GM21576 (cell line): ENCODE measurements around the gene SYPL1.

Source experiments
- ATAC-seq: cut with Tn5 transposase; IDR thresholded peaks from one replicate; pipeline ENCODE4 v1.9.1; 2021; ENCODE audit warnings: mild to moderate bottlenecking, moderate library complexity; ENCODE audit not compliant: unreplicated experiment

The SYPL1 gene

DNA sequence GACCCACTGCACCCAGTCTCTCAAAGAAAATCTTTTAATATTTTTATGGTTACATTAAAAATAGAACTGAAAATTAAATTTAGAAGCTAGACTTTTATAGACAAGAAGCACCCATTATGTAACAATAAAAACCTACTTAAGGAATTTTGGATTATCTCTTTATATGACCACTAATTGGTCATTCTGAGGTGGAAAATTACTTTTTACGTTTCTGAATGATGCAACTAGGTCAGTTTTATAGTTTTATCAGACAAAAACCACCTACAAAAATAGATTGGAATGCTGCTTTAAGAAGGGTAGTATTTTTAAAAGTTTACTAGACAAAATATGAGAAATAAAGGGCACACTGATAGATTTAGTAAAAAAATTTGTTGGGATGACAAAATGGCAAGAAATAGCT, 16.5 kb downstream of the SYPL1 start:
- ATAC-seq: no peak

GRCh38 chr7:106094780-106095179, 17.3 kb downstream of the SYPL1 start:
- ATAC-seq: no peak

GRCh38 chr7:106092204-106092603, 19.9 kb downstream of the SYPL1 start:
- ATAC-seq: no peak

DNA sequence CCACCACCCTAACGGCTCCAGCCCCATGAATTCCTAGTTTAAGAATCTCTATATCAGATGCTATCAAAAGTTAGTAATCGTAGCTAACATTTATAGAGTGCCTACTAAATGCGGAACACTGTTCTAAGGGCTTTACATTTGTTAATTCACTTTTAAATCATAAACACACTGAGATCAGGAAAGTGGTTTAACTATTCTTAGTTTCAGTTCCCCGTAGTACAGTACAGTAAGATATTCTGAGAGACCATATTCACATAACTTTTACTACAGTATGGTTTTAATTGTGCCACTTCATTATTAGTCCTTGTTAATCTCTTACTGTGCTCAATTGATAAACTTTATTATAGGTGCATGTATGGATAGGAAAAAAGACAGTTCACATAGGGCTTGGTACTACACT, 22.5 kb downstream of the SYPL1 start:
- ATAC-seq: peak; percentile 85

GRCh38 chr7:106088014-106088413, 24.1 kb downstream of the SYPL1 start:
- no peak for ATAC-seq

GRCh38 chr7:106086062-106086461, 26.1 kb downstream of the SYPL1 start:
- no peak for ATAC-seq

GRCh38 chr7:106085015-106085414, 27.1 kb downstream of the SYPL1 start:
- ATAC-seq: no peak

GRCh38 chr7:106083717-106084116, 28.4 kb downstream of the SYPL1 start:
- ATAC-seq: no peak

DNA sequence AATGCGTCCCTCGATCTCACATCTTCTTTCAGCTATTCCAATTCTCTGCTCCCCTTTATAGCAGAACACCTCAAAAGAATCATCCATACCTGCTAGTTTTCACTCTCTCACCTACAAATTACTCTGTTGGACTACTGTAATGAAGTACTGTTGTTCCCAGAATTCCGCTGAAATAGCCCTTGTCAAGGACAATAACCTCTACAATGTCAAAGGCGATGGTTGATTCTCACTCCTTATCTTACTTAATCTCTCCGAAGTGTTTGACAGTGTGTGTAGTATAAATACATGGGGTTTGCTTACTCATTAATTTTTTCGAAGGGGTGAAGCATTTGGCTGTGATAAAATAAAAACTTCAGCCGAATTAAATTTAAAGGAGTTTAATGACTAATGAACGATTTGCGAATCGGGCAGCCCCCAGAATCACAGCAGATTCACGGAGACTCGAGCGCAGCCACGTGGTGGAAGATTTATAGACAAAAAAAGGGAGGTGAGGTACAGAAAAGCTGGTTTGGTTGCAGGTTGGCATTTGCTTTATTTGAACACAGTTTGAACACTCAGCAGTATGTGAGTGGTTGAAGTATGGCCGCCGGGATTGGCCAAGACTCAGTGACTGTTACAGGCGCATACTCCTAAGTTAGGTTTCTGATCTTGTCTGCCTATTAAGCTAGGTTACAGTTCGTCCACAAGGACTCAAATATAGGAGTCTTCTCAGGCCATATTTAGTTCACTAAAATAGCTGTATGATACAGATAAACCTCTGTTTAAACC, 29.8 kb downstream of the SYPL1 start:
- no peak for ATAC-seq

DNA sequence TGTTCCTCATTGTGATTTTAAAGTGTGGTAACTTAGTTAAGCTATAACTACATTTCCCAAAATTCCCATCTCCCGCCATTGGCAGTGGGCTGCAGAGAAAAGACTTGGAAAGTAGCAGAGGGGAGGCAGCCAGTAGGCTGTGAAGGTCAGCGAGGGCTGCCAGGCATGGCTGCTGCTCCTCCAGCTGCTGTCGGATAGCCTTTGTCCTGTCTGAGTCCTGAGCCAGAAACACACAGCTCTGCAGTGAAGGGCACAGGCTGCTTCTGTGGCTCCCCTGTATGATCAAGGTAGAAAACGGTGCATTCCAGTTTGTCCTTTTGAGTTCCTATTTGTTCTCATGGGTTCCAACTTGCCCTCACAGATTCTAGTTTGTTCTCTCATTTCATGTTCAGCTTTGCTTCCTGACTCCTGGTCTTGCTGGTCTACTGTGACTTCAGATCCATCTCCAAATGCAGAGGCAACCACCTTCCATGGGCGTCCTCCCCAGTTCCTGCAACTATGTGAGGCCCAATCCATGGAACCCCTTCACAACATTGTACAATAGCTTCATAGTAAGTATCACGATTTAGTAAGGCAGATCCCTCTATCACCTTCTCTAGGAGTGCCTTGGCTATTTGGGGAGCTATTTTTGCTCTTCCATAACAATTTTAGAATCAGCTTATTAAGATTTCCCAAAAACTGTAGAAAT, 31.7 kb downstream of the SYPL1 start:
- ATAC-seq: no peak

- no peak for ATAC-seq
Measured at GRCh38 chr7:106076537-106076936, 35.6 kb downstream of the SYPL1 start.

GRCh38 chr7:106075937-106076336, 36.2 kb downstream of the SYPL1 start:
- ATAC-seq: no peak

- no peak for ATAC-seq
Measured at GRCh38 chr7:106074257-106074656, 37.9 kb downstream of the SYPL1 start.

DNA sequence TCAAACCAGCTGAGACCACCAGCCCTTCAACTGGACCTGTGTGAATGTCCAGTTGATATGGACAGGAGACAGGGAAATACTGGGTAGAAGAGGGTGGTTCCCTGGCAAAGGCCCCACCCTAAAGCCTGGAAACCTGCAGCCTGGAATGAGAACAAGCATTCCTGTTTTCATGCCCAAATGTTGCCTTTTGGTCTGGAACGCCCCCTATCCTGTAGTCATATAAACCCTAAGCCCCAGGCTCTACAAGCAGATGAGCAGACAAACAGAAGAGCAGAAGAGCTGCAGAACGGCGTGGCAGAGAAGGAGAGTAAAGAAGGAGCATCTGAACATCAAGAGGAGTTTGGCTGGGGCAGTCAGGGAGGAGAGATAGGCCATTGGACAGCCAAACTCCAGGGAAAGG, 38.4 kb downstream of the SYPL1 start:
- ATAC-seq: no peak

GRCh38 chr7:106072715-106073091, 39.4 kb downstream of the SYPL1 start:
- ATAC-seq: no peak

GRCh38 chr7:106071999-106072714, 40.0 kb downstream of the SYPL1 start:
- ATAC-seq: no peak

- peak; percentile 94 for ATAC-seq
Measured at GRCh38 chr7:106071356-106071998, 40.6 kb downstream of the SYPL1 start.

GRCh38 chr7:106070567-106071254, 41.4 kb downstream of the SYPL1 start:
- no peak for ATAC-seq

GRCh38 chr7:106070201-106070551, 41.9 kb downstream of the SYPL1 start:
- ATAC-seq: no peak

DNA sequence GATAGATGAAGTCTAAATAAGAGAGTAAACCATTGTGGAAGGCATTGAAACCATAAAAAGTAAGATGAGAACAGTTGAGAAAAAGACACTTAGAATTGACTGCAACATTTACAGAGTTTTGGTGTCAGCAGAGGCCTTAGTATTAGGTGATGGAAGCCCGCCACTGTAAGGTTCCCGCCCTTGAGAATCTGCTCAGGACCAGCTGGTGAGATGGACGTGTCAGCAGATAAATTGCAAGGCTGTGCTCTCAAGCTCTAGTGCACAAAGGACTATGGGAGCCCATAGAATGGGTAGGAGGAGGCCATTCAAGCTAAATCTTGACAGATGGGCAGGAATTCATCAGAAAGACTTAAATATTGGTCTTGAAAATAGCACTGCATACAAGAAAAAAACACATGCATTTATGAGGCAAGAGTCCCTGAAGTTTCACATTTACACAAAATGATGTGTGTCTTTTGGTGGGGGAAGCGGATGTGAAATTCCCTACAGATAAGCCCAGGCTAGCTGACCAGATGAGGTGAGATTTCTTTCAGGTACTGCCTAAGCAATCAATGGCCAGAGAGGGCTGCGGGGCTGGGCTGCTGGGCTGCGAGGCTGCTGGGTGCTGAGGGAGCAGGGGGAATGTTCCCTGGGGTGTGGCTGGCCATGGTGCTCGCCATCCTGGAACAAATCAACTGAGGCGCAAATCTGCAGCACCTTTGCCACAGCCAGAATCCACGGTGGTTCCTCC, 42.5 kb downstream of the SYPL1 start:
- no peak for ATAC-seq
